IPS-18a (cell line): Measurements from ENCODE around the gene MUC15.

Experiments
- H3K27ac ChIP-seq: one replicate; pipeline ENCODE4 v1.5.1; 2013; ENCODE audit warnings: low read length
- H3K27me3 ChIP-seq: one replicate; pipeline ENCODE4 v1.6.1; 2013; ENCODE audit warnings: mild to moderate bottlenecking, low read length; ENCODE audit not compliant: control insufficient read depth, insufficient read depth
- H3K36me3 ChIP-seq: one replicate; pipeline ENCODE4 v1.6.1; 2013; ENCODE audit warnings: low read depth, low read length; ENCODE audit not compliant: control insufficient read depth
- H3K4me1 ChIP-seq: one replicate; pipeline ENCODE4 v1.6.1; 2013; ENCODE audit warnings: low read depth, low read length; ENCODE audit not compliant: control insufficient read depth
- H3K4me3 ChIP-seq: one replicate; pipeline ENCODE4 v1.5.1; 2013; ENCODE audit warnings: low read length
- H3K9ac ChIP-seq: one replicate; pipeline ENCODE4 v1.6.1; 2013; ENCODE audit warnings: mild to moderate bottlenecking, low read length, moderate library complexity
- H3K9me3 ChIP-seq: one replicate; pipeline ENCODE4 v1.6.1; 2013; ENCODE audit warnings: low read depth, low read length; ENCODE audit not compliant: control insufficient read depth

MUC15 gene

GRCh38 chr11:26537341-26537740 lies 34.7 kb downstream of the MUC15 start:
- H3K9ac ChIP-seq: no peak overlapping the region
- H3K4me1 ChIP-seq: no peaks in the 10 kb centered on the region
- no peaks in the 10 kb centered on the region for H3K9me3 ChIP-seq
- no peaks in the 10 kb centered on the region for H3K27me3 ChIP-seq
- no peak overlapping the region for H3K27ac ChIP-seq
- no peaks in the 10 kb centered on the region for H3K36me3 ChIP-seq
- H3K4me3 ChIP-seq: no peak overlapping the region

DNA sequence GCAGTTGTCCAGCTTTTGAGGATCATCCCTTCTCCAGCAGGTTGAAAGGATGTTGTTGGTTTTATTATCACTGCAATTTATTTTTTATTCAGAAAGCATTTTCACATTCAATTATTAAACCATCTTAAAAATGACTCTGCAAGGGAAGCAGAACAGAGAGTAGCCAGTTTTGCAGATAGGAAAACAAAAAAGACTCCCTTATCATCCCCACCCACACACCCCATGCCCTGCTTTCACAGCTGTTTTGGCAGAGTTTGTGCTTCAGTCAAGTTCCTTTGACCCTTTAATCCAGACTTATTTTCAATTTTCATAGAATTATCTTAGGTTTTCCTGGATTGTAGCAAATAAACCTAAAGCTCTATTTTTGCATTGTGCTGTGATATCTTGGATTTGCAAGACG lies 44.4 kb downstream of the MUC15 start:
- no peak overlapping the region for H3K9ac ChIP-seq
- H3K36me3 ChIP-seq: no peaks in the 10 kb centered on the region
- peaks cover 20% of the 10 kb centered on the region for H3K27me3 ChIP-seq
- H3K9me3 ChIP-seq: no peaks in the 10 kb centered on the region
- no peak overlapping the region for H3K27ac ChIP-seq
- H3K4me3 ChIP-seq: no peak overlapping the region
- H3K4me1 ChIP-seq: peaks cover 8% of the 10 kb centered on the region

DNA sequence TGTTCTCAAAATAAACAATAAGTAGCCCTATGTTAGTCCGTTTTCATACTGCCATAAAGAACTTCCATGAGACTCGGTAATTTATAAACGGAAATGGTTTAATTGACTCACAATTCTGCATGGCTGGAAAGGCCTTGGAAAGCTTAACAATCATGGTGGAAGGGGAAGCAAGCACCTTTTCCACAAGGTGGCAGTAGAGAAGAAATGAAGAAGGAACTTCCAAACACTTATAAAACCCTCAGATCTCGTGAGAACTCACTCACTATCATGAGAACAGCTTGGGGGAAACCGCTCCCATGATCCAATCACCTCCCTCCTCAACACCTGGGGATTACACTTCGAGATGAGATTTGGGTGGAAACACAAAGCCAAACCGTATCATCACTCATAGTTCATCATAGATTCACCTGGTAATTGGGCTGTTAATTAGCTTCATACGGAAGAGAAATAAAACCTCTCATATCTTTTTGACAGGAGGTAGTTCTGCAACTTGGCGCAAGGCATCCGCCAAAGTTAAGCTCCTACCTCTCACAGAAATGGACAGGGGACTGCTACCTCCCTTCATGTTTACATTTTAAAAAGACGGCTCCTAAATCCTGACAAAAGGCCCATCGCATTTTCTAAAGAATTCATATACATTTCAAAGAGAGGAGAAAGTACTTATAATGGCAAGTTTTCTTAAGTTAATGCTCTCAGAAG lies 49.0 kb downstream of the MUC15 start:
- Histone ChIP-seq H3K27ac (no peak overlapping the region), H3K9ac (peak overlapping the region; percentile 2), H3K36me3 (no peaks in the 10 kb centered on the region), H3K4me3 (peak overlapping the region; percentile 59), H3K27me3 (peaks cover 20% of the 10 kb centered on the region), H3K9me3 (no peaks in the 10 kb centered on the region), H3K4me1 (peaks cover 8% of the 10 kb centered on the region)

GRCh38 chr11:26519469-26519868 lies 52.6 kb downstream of the MUC15 start:
- Histone ChIP-seq H3K27me3 (peaks cover 8% of the 10 kb centered on the region), H3K4me1 (peaks cover 8% of the 10 kb centered on the region), H3K27ac (no peak overlapping the region), H3K36me3 (no peaks in the 10 kb centered on the region), H3K9me3 (no peaks in the 10 kb centered on the region), H3K9ac (no peak overlapping the region), H3K4me3 (no peak overlapping the region)

DNA sequence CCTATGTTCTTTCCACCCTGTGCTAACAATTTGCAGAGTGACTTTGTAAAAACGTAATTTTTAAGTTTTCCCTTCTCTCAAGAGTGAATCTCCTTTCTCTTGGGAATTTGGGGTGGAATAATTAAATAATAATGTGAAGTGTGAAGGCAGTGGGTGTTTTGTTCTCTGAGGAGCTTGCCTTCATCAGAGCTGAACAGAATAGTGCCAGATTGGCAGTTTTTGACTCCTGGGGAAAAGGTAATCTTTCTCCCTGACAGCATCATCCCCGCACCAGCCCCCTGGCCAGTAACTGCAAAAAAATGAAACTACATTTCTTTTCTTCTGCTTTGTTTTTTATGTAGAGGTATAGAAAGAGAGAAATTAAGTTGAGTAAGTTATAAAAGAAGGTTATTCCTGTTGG lies 59.9 kb downstream of the MUC15 start:
- no peaks in the 10 kb centered on the region for H3K36me3 ChIP-seq
- no peak overlapping the region for H3K27ac ChIP-seq
- H3K4me3 ChIP-seq: no peak overlapping the region
- no peaks in the 10 kb centered on the region for H3K27me3 ChIP-seq
- H3K4me1 ChIP-seq: no peaks in the 10 kb centered on the region
- H3K9me3 ChIP-seq: no peaks in the 10 kb centered on the region
- no peak overlapping the region for H3K9ac ChIP-seq

GRCh38 chr11:26510756-26511155 lies 61.3 kb downstream of the MUC15 start:
- H3K27me3 ChIP-seq: no peaks in the 10 kb centered on the region
- no peaks in the 10 kb centered on the region for H3K4me1 ChIP-seq
- H3K9me3 ChIP-seq: no peaks in the 10 kb centered on the region
- H3K9ac ChIP-seq: no peak overlapping the region
- H3K36me3 ChIP-seq: no peaks in the 10 kb centered on the region
- no peak overlapping the region for H3K4me3 ChIP-seq
- H3K27ac ChIP-seq: no peak overlapping the region

- H3K36me3 ChIP-seq: no peaks in the 10 kb centered on the region
- no peak overlapping the region for H3K27ac ChIP-seq
- no peaks in the 10 kb centered on the region for H3K27me3 ChIP-seq
- H3K4me3 ChIP-seq: no peak overlapping the region
- no peak overlapping the region for H3K9ac ChIP-seq
- no peaks in the 10 kb centered on the region for H3K9me3 ChIP-seq
- H3K4me1 ChIP-seq: no peaks in the 10 kb centered on the region
These were observed 61.9 kb downstream of the MUC15 start for GRCh38 chr11:26510164-26510563.
